ENCODE measurements around the gene ZFP92. TPM values are rescaled to one million over a fixed set of nuclear protein-coding genes. Genes with fewer than 3 reads are reported as not detected.

Gene ZFP92
- total and polyA plus RNA-seq, 2 of the 8 experiments (the other 6 are each of a cell fraction or from before 2014, with no cell fraction given): 0.14 to 0.41 TPM

DNA sequence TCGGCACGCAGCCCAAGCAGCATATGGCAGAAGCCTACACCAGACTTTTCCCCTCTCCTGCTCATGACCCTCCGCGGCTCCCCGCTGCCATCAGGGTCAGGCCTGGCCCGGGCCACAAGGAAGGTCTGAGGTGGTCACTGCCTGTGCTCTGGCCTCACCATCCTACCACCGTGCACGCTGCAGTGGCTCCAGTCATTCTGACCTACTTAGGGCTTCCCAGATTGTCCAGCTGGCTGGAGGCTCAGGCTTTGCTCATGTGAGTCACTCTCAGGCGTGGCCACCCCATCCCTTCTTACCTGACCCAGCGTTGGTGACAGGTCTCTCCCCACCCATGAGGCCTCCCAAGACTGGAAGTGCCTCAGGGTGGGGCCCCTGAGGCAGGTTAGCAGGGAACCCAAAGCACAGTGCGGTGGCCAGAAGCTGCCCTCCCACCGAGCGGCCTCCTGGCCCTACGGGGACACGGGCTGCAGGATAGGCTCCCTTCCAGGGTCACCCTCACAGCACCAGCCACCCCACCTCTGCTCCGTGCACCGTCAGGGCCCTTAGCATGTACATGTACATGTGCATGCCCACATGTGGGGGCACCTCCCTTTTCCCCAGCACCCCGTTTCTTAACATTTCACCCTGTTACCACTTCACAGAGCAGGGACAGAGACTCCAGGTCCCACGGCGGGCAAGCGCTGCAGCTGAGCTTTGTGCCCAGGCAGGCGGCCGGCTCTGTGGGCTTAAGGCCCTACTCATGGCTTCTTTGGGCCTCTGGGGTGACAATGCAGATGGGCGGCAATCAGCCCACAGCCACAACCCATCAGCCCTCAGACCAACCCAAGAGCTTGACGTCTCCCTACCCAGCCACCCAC lies 32.4 kb downstream of the ZFP92 start:
- H2BK120ac ChIP-seq (replicated peaks; ENCODE audit: low read depth, low read length): no peak overlapping the region
- DNase-seq (ENCODE audit: low read depth in 1 of 2, low spot score in 2 of 2): no peak
- H4K8ac ChIP-seq (ENCODE audit: extremely low read depth, insufficient read depth, low read length): no peak overlapping the region
- ChIA-PET POLR2A (ENCODE audit: partially characterized antibody) (interaction anchor here (1.1 to 1.4 kb wide), 2 partner anchors 9 to 26 kb away, joined by 3 to 6 read pairs; no protein-coding TSS in a partner anchor), CTCF (ENCODE audit: partially characterized antibody) (interaction anchor here (0.9 to 1.5 kb wide), 2 partner anchors 17 to 77 kb away, joined by 3 read pairs; no protein-coding TSS in a partner anchor)
- no peak overlapping the region for H2BK12ac ChIP-seq (ENCODE audit: low read depth, low read length)
- FAIRE-seq: no peak
- no peak overlapping the region for H2BK5ac ChIP-seq (ENCODE audit: low read depth, low read length)
- no peak overlapping the region for H2BK20ac ChIP-seq (ENCODE audit: low read length)
- H4K91ac ChIP-seq (replicated peaks; ENCODE audit: insufficient read length, low read length): no peak overlapping the region
- H3K4me3 ChIP-seq (ENCODE audit: extremely low read depth in 1 of 4, insufficient read depth in 2 of 4, low read depth in 3 of 4, low read length in 4 of 4): no peak overlapping the region
- no peaks in the 10 kb centered on the region for H3K27me3 ChIP-seq (replicated peaks in 1 of 4; ENCODE audit: control insufficient read depth in 3 of 4, extremely low read depth in 1 of 4, insufficient read depth in 3 of 4, low read length in 3 of 4)
- H3K4me2 ChIP-seq (ENCODE audit: insufficient read depth in 1 of 2, low read depth in 2 of 2, low read length in 2 of 2): no peak overlapping the region
- no peaks in the 10 kb centered on the region for H4K20me1 ChIP-seq (replicated peaks in 1 of 2; ENCODE audit: control insufficient read depth in 1 of 2, insufficient read depth in 2 of 2, low read length in 2 of 2)
- no peaks in the 10 kb centered on the region; a peak in 1 of 8 replicates for H3K36me3 ChIP-seq (ENCODE audit: control insufficient read depth in 2 of 4, insufficient read depth in 4 of 4, low read length in 3 of 4)
- no peaks in the 10 kb centered on the region for H3K79me1 ChIP-seq (ENCODE audit: low read depth, low read length)
- no peaks in the 10 kb centered on the region for H3K79me2 ChIP-seq (ENCODE audit: control insufficient read depth in 1 of 2, insufficient read depth in 2 of 2, low read length in 2 of 2)
- no peak overlapping the region for H3K9ac ChIP-seq (replicated peaks in 1 of 4; ENCODE audit: extremely low read depth in 1 of 4, low read depth in 3 of 4, low read length in 3 of 4)
- H3K18ac ChIP-seq (ENCODE audit: extremely low read depth, low read length): no peak overlapping the region
- WGBS, 2 experiments (ENCODE audit: extremely low coverage in 1 of 2, insufficient coverage in 1 of 2, insufficient read length in 1 of 2, insufficient replicate concordance in 2 of 2, low coverage in 1 of 2, low lambda C conversion rate in 2 of 2, missing lambda C conversion rate in 1 of 2): 81% methylated on average over 13 of the region's 25 CpGs; no CpG with 5 or more reads in 1 of the 2 experiments
- no peak overlapping the region for H3K14ac ChIP-seq (ENCODE audit: insufficient read length)
- H3K56ac ChIP-seq (replicated peaks; ENCODE audit: insufficient read length, low read depth, low read length): no peak overlapping the region
- H4K5ac ChIP-seq (ENCODE audit: insufficient read length, low read depth, low read length): no peak overlapping the region
- no peak overlapping the region for H2AK5ac ChIP-seq (ENCODE audit: low read depth, low read length)
- no peak overlapping the region for H2BK15ac ChIP-seq (ENCODE audit: low read length)
- H3K4me1 ChIP-seq (replicated peaks in 1 of 4; ENCODE audit: control insufficient read depth in 3 of 4, insufficient read depth in 4 of 4, low read length in 3 of 4): no peaks in the 10 kb centered on the region
- no peak overlapping the region for H3K27ac ChIP-seq (ENCODE audit: low read depth, low read length)
- H3K9me3 ChIP-seq (ENCODE audit: insufficient read depth in 2 of 2, low read depth in 1 of 2, low read length in 1 of 2): no peaks in the 10 kb centered on the region
- H2AFZ ChIP-seq (ENCODE audit: low read length): no peak overlapping the region
- H3K23me2 ChIP-seq (ENCODE audit: low read depth, low read length): no peaks in the 10 kb centered on the region
- no peak overlapping the region for H3K4ac ChIP-seq (replicated peaks; ENCODE audit: insufficient read length, low read depth, low read length)
- H3K23ac ChIP-seq (ENCODE audit: insufficient read length): no peak overlapping the region
- TF ChIP-seq NANOG (IDR thresholded peaks at IDR 0.05; ENCODE audit: insufficient read depth, low read depth, low read length, poor library complexity, severe bottlenecking) (no peak), FOSL1 (IDR thresholded peaks at IDR 0.05; ENCODE audit: insufficient read depth, low read depth, low read length) (no peak), POLR2A (IDR thresholded peaks at IDR 0.05; ENCODE audit: control extremely low read depth in 1 of 2, low read depth in 2 of 2, low read length in 2 of 2) (no peak), CREB1 (IDR thresholded peaks at IDR 0.05) (no peak), BRCA1 (IDR thresholded peaks at IDR 0.05; ENCODE audit: low read depth, low read length) (no peak), TEAD4 (IDR thresholded peaks at IDR 0.05; ENCODE audit: low read depth, low read length) (no peak), YY1 (IDR thresholded peaks at IDR 0.05; ENCODE audit: low read depth, low read length) (no peak), KDM5A (IDR thresholded peaks at IDR 0.05; ENCODE audit: low read length) (no peak), GTF2F1 (IDR thresholded peaks at IDR 0.05; ENCODE audit: borderline replicate concordance, low read depth, low read length) (no peak)

Data from H1 (cell line).